ENCODE data around the gene ADAMTSL3. TPM values are rescaled to one million over a fixed set of nuclear protein-coding genes. Genes with fewer than 3 reads are reported as not detected.

ADAMTSL3 gene
- total RNA-seq, 6 experiments from 2014 or later, result 7.5 to 28.7 (median 14.0) TPM

DNA sequence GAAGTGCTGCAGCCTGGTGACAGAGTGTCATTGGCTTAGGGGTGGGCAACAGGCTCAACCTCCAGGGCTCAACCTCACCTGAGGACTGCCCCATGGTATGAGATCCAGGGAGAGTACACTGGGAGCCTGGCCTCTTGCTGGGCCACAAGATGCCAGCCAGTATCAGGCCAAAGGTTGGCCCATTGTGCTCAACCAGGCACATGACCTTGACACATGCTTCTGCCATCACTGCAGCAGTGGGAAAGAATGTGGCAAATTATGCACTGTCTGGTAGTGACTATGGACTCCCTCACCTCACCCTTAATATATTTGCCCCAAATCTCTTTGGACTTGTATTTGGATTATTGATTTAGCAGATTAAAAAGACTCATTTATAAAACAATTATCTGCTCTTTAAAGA, 347.7 kb downstream of the ADAMTSL3 start:
- DNase-seq, result no peak
- H3K27me3 ChIP-seq, result no peaks in the 10 kb centered on the region
- intact Hi-C loops (cut with DNase I), result no loop called here
- no peak overlapping the region for H3K4me3 ChIP-seq
- no peaks in the 10 kb centered on the region for H3K36me3 ChIP-seq
- TF ChIP-seq POLR2A (IDR thresholded peaks at IDR 0.05), result no peak
- H3K9me3 ChIP-seq, result no peaks in the 10 kb centered on the region
- no peaks in the 10 kb centered on the region for H3K4me1 ChIP-seq
- no peak overlapping the region for H3K27ac ChIP-seq
- peak in 2 of 4 donors; percentile 26 to 32 for ATAC-seq

DNA sequence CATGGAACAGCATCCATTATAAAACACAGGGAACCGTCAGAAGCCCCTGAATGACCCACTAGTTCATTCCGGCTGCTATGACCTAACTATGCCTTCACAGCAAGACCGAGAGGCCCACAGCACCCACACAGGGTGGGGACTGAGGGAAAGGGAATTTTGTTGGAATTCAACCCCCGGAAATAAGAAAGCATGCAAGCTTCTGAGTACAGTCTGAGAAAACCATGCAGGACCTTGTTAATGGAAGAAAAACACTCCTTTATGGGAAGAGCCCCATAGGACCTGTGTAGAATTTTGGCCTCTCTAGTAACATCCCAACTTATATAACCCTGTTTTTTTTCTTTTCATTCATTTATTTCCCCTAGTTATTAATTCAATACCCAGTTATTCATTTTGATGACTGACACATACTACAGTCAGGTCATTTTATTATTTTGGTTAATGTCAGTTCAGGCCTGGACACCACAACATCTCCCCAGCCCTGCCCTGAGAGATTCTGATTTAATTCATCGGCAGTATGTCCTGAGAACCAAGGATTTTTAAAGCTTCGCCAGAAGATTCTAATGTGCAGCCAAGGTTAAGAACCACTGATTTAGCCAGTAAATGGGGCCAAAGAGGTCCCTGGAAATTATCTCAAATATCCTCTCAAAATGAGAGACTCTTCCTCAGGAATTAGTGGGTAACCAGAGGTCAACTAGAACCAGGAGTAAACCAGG, 350.0 kb downstream of the ADAMTSL3 start:
- Histone ChIP-seq H3K9me3 (no peaks in the 10 kb centered on the region), H3K36me3 (no peaks in the 10 kb centered on the region), H3K4me1 (no peaks in the 10 kb centered on the region), H3K27me3 (no peaks in the 10 kb centered on the region), H3K27ac (no peak overlapping the region), H3K4me3 (no peak overlapping the region)
- TF ChIP-seq, protein P1, sequence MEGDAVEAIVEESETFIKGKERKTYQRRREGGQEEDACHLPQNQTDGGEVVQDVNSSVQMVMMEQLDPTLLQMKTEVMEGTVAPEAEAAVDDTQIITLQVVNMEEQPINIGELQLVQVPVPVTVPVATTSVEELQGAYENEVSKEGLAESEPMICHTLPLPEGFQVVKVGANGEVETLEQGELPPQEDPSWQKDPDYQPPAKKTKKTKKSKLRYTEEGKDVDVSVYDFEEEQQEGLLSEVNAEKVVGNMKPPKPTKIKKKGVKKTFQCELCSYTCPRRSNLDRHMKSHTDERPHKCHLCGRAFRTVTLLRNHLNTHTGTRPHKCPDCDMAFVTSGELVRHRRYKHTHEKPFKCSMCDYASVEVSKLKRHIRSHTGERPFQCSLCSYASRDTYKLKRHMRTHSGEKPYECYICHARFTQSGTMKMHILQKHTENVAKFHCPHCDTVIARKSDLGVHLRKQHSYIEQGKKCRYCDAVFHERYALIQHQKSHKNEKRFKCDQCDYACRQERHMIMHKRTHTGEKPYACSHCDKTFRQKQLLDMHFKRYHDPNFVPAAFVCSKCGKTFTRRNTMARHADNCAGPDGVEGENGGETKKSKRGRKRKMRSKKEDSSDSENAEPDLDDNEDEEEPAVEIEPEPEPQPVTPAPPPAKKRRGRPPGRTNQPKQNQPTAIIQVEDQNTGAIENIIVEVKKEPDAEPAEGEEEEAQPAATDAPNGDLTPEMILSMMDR (IDR thresholded peaks at IDR 0.05), result no peak
- TF ChIP-seq POLR2A (IDR thresholded peaks at IDR 0.05), result no peak
- no peak for ATAC-seq
- intact Hi-C loops (cut with DNase I), result no loop called here
- no peak for DNase-seq
- 77% methylated on average over 6 of the region's 6 CpGs for WGBS (ENCODE audit: insufficient coverage, low coverage, low lambda C conversion rate, missing lambda C conversion rate)

DNA sequence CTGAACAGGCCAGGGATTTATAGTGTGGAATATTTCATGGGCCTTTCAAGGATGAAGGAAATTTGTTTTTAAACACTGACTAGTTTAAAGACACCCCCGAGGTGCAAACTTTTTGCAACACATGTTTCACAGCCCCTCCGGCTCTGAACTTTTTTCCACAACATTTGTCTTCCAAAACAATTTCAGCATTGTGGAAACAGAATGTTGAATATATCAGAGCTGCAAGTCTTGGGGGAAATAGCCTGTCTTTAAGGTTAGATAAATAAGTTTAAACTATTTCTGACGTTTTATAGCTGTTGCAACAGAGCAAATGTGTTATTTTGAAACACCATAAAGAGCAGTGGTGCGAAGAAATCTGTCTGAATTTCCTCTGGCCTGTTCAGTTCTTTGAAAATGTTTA, 352.5 kb downstream of the ADAMTSL3 start:
- DNase-seq (no peak), ATAC-seq (no peak)
- 59% methylated on average over 4 of the region's 4 CpGs for WGBS (ENCODE audit: insufficient coverage, low coverage, low lambda C conversion rate, missing lambda C conversion rate)
- no peaks in the 10 kb centered on the region for H3K4me1 ChIP-seq
- intact Hi-C loops (cut with DNase I), result no loop called here
- no peaks in the 10 kb centered on the region for H3K9me3 ChIP-seq
- H3K36me3 ChIP-seq, result no peaks in the 10 kb centered on the region
- no peak overlapping the region for H3K27ac ChIP-seq
- H3K4me3 ChIP-seq, result no peak overlapping the region
- H3K27me3 ChIP-seq, result no peaks in the 10 kb centered on the region
- no peak for TF ChIP-seq POLR2A (IDR thresholded peaks at IDR 0.05)
- TF ChIP-seq, protein P1 (IDR thresholded peaks at IDR 0.05), result no peak

DNA sequence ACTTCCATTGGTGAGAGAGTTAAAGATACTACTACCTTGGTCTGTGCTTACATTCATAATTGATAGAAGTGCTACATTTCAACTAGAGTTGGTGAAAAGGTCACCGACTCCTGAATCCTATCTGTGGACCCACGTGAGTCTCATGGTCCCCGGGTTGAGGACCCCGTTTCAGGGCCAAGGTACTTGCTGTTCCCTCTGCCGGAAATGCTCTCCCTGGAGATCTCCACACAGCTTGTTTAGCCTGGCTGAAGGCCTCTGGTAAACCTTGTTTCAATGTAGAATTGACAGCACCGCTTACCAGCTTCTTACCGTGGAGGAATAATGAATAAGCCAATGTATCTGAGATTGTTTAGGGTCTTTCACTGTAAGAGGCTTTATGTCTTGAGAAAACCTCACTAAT, 355.7 kb downstream of the ADAMTSL3 start:
- ATAC-seq, result no peak
- no peak for DNase-seq
- intact Hi-C loops (cut with DNase I), result no loop called here
- Histone ChIP-seq H3K36me3 (no peaks in the 10 kb centered on the region), H3K27me3 (no peaks in the 10 kb centered on the region), H3K4me1 (no peaks in the 10 kb centered on the region), H3K4me3 (no peak overlapping the region), H3K27ac (no peak overlapping the region), H3K9me3 (no peaks in the 10 kb centered on the region)
- no peak for TF ChIP-seq POLR2A (IDR thresholded peaks at IDR 0.05)
- TF ChIP-seq, protein P1 (IDR thresholded peaks at IDR 0.05), result no peak
- 79% methylated on average over 5 of the region's 7 CpGs for WGBS (ENCODE audit: insufficient coverage, low coverage, low lambda C conversion rate, missing lambda C conversion rate)

DNA sequence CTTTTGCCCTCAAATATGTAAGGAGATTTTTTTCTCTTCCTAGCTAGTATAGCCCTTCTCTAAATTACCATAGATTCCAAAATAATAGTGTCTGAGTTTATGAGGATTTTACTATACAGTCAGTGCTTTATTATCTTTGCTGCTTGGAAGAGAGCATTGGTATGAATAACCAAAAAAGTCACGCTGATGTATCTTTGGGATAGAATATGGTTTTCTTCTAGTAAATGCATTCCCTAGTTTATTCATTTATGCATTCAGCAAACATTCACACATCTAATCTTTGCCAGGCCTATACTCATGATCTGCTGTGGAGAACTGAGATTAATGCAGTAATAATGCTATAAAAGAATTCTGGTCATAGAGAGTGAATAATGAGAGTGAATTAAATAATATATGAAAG, 356.3 kb downstream of the ADAMTSL3 start:
- no peaks in the 10 kb centered on the region for H3K36me3 ChIP-seq
- TF ChIP-seq, protein P1 (IDR thresholded peaks at IDR 0.05), result no peak
- TF ChIP-seq POLR2A (IDR thresholded peaks at IDR 0.05), result no peak
- H3K27ac ChIP-seq, result no peak overlapping the region
- intact Hi-C loops (cut with DNase I), result no loop called here
- H3K4me1 ChIP-seq, result no peaks in the 10 kb centered on the region
- WGBS (ENCODE audit: insufficient coverage, low coverage, low lambda C conversion rate, missing lambda C conversion rate), result 84% methylated on average over 1 of the region's 1 CpG
- no peaks in the 10 kb centered on the region for H3K9me3 ChIP-seq
- ATAC-seq, result no peak
- no peak overlapping the region for H3K4me3 ChIP-seq
- no peak for DNase-seq
- no peaks in the 10 kb centered on the region for H3K27me3 ChIP-seq
